ENCODE results near the gene SLC43A1. TPM values are rescaled to one million over a fixed set of nuclear protein-coding genes. Genes with fewer than 3 reads are reported as not detected.

Gene SLC43A1
- polyA plus RNA-seq, 4 donors: 6.7 to 8.8 (median 7.0) TPM

GRCh38 chr11:57436031-57436430 is 79.5 kb downstream of the SLC43A1 start:
- no peak for DNase-seq (ENCODE audit: low read depth in 4 of 4, low spot score in 2 of 4)

- DNase-seq (ENCODE audit: low read depth in 4 of 4, low spot score in 2 of 4): no peak
Measured at GRCh38 chr11:57434640-57435546, 80.6 kb downstream of the SLC43A1 start.

Other genes with a start within 250 kb of the SLC43A1 start
- gene TNKS1BP1, start 190.8 kb downstream of the SLC43A1 start, polyA plus RNA-seq (ENCODE audit: insufficient read length in 4 of 4): 10 to 100 TPM; 65.8 to 74.5 (median 68.7) TPM
- gene SSRP1, start 179.8 kb downstream of the SLC43A1 start, polyA plus RNA-seq (ENCODE audit: insufficient read length in 4 of 4): 100 to 1,000 TPM; 169 to 189 (median 183) TPM
- gene P2RX3, start 177.3 kb downstream of the SLC43A1 start, polyA plus RNA-seq (ENCODE audit: insufficient read length in 4 of 4): under 1 TPM; 0.46 to 0.85 (median 0.70) TPM
- 1 to 10 TPM in 1 of 4 donors, under 1 TPM in 3; 0.21 to 1.2 (median 0.69) TPM for gene PRG3, start 134.6 kb downstream of the SLC43A1 start, polyA plus RNA-seq (ENCODE audit: insufficient read length in 4 of 4)
- gene PRG2, start 125.1 kb downstream of the SLC43A1 start, polyA plus RNA-seq (ENCODE audit: insufficient read length in 4 of 4): 1 to 10 TPM in 2 of 4 donors, under 1 TPM in 2; 0.22 to 3.1 (median 1.1) TPM
- 10 to 100 TPM; 19.8 to 24.7 (median 22.7) TPM for gene SLC43A3, start 88.6 kb downstream of the SLC43A1 start, polyA plus RNA-seq (ENCODE audit: insufficient read length in 4 of 4)
- gene RTN4RL2, start 55.2 kb downstream of the SLC43A1 start, polyA plus RNA-seq (ENCODE audit: insufficient read length in 4 of 4): 1 to 10 TPM; 3.0 to 3.9 (median 3.2) TPM
- gene TIMM10, start 15.1 kb upstream of the SLC43A1 start, polyA plus RNA-seq (ENCODE audit: insufficient read length in 4 of 4): 10 to 100 TPM; 45.8 to 59.3 (median 52.2) TPM
- gene SMTNL1, start 21.9 kb upstream of the SLC43A1 start, polyA plus RNA-seq (ENCODE audit: insufficient read length in 4 of 4): under 1 TPM; 0.11 to 0.46 (median 0.22) TPM
- 10 to 100 TPM; 32.3 to 47.6 (median 44.0) TPM for gene UBE2L6, start 52.0 kb upstream of the SLC43A1 start, polyA plus RNA-seq (ENCODE audit: insufficient read length in 4 of 4)
- 100 to 1,000 TPM; 145 to 174 (median 160) TPM for gene SERPING1, start 82.0 kb upstream of the SLC43A1 start, polyA plus RNA-seq (ENCODE audit: insufficient read length in 4 of 4)
- 1 to 10 TPM; 1.6 to 5.6 (median 3.2) TPM for gene YPEL4, start 134.2 kb upstream of the SLC43A1 start, polyA plus RNA-seq (ENCODE audit: insufficient read length in 4 of 4)
- gene CLP1, start 142.1 kb upstream of the SLC43A1 start, polyA plus RNA-seq (ENCODE audit: insufficient read length in 4 of 4): 10 to 100 TPM; 13.5 to 17.8 (median 15.6) TPM
- gene ZDHHC5, start 152.4 kb upstream of the SLC43A1 start, polyA plus RNA-seq (ENCODE audit: insufficient read length in 4 of 4): 10 to 100 TPM; 50.0 to 55.6 (median 53.0) TPM
- 10 to 100 TPM; 16.7 to 25.9 (median 22.5) TPM for gene MED19, start 196.5 kb upstream of the SLC43A1 start, polyA plus RNA-seq (ENCODE audit: insufficient read length in 4 of 4)
- gene TMX2, start 196.9 kb upstream of the SLC43A1 start, polyA plus RNA-seq (ENCODE audit: insufficient read length in 4 of 4): 100 to 1,000 TPM; 108 to 120 (median 118) TPM
- gene SELENOH, start 225.8 kb upstream of the SLC43A1 start, polyA plus RNA-seq (ENCODE audit: insufficient read length in 4 of 4): 100 to 1,000 TPM; 110 to 168 (median 131) TPM
- gene BTBD18, start 236.1 kb upstream of the SLC43A1 start, polyA plus RNA-seq (ENCODE audit: insufficient read length in 4 of 4): under 1 TPM in 3 of 4 donors, not detected in 1; 0.24 to 0.49 (median 0.33) TPM
- gene CTNND1, start 246.1 kb upstream of the SLC43A1 start, polyA plus RNA-seq (ENCODE audit: insufficient read length in 4 of 4): 100 to 1,000 TPM; 181 to 247 (median 217) TPM

Data from left renal cortex interstitium (tissue), 4 donors.